OCI-LY3 (cell line): ENCODE measurements around the gene NOXA1.

Experiments
- EZH2phosphoT487 ChIP-seq: fragments of 200-600 bp; shearing (Covaris generic); IDR thresholded peaks from 2 replicates; pipeline ENCODE4 v1.6.1; 2018; ENCODE audit warnings: antibody characterized with exemption, mixed run types, low read depth
- TF ChIP-seq, protein P1 (sequence below): fragments of 200-600, 300-600 bp; sonication (generic); IDR thresholded peaks from 2 replicates; pipeline ENCODE4 v1.5.1; 2014; ENCODE audit warnings: antibody characterized with exemption, low read length, low read depth

DNA sequence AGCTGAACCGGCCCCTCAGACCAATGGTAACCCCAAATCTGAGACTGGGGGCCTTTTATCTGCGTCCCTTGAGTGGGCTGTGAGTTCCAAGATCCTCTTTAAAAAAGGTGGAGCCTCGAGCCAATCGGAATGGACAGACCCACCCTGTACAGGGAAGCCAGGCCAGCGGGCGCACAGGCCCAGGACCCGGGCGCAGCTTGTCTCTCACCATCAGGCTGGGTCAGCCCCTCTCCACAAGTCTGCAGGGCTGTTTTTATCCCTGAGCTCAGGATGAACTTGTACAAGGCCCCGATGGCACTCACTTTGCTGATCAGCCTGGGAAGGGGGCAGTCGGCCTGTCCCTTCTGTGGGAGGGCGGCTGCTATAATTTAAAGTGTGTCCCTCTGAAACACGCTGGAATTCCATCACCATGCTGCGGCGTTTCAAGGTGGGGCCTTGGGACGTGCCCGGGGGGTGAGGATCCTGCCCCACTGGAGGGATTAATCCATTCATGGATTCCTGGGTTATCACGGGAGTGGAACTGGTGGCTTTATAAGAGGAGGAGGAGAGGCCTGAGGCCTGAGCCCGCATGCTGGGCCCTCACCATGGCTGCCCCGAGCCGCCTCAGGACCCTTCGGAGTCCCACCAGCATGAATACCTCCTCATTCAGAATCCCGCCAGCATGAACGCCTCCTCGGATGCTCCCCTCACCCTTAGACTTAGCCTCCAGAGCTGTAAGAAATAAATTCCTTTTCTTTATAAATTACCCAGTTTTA, 14.4 kb upstream of the NOXA1 start:
- TF ChIP-seq, protein P1, sequence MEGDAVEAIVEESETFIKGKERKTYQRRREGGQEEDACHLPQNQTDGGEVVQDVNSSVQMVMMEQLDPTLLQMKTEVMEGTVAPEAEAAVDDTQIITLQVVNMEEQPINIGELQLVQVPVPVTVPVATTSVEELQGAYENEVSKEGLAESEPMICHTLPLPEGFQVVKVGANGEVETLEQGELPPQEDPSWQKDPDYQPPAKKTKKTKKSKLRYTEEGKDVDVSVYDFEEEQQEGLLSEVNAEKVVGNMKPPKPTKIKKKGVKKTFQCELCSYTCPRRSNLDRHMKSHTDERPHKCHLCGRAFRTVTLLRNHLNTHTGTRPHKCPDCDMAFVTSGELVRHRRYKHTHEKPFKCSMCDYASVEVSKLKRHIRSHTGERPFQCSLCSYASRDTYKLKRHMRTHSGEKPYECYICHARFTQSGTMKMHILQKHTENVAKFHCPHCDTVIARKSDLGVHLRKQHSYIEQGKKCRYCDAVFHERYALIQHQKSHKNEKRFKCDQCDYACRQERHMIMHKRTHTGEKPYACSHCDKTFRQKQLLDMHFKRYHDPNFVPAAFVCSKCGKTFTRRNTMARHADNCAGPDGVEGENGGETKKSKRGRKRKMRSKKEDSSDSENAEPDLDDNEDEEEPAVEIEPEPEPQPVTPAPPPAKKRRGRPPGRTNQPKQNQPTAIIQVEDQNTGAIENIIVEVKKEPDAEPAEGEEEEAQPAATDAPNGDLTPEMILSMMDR, result no peak
- no peak for TF ChIP-seq EZH2phosphoT487
